DMS114 treated with DMSO at 0.1 percent for 48 hours (cell line): ENCODE data around the gene SLC29A1.
"Not testable (repeated sequence)": the region's sequence is repeated elsewhere in the genome, so short reads cannot be mapped to it uniquely, and the experiment has no call there.

Experiments
- DNase-seq: peaks from one replicate; lab custom pipeline; 2025; ENCODE audit not compliant: unreplicated experiment; lab: John Stamatoyannopoulos, UW

Gene SLC29A1

DNA sequence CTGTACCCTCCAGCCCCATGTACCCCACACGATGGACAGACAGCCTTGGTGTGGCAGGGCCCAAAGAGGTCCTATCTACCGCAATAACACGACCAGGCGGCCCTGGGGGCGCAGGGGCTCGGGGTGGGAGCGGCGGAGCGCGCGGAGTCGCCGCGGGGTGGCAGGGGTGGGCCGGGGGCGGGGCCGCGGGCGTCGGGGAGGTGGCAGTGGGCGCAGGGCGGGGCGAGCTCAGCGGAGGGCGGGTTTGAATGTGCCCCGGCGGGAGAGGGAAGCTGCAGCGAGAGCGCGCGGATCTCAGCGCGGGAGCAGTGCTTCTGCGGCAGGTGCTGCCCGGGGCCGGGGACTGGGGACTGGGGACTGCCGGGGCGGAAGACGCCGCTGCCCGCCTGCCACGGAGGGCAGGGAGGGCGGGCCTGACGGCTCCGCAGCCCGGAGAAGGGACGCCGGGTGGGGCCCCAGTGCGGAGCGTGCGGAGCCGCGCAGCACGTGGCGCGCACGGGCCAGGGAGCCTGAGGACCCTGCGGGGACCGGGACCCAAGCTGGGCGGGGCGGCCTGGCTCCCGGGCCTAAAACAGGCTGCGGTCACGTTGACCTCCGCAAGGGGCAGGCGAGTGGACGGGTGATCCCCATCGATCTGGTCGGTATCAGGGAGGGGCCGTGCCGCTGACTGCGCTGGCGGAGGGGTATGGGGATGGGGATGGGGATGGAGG, at the start of gene SLC29A1:
Gene SLC29A1, plus strand, starts transcription at position 277 of the 710 bp plus-strand sequence. CDS start 3,719 bp downstream, outside the sequence.
- peak; percentile 68 for DNase-seq

DNA sequence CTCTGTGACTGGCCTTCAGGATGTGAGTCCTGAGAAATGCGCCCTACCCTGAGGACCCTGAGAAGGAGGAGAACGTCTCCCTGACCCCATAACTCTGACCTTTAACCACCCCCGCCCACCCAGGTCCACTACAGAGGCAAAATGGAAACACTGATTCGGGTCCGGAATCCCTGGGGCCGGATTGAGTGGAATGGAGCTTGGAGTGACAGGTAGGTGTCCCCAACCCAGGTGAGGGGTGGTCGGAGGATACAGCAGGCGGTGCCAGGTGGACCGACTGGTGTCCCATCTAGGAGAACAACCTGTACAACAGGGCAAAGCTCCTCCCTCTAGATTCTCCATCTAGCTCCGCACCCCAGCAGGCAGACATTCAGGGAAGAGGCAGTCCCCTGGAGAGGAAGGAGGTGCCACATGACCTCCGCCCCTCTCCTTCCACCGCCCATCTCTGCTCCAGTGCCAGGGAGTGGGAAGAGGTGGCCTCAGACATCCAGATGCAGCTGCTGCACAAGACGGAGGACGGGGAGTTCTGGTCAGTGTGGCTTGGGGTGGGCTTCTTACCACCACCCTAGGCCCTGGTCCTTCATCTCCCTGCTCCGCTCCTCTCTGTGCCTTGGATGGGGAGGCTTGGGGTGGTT, 47.1 kb upstream of the SLC29A1 start:
- DNase-seq: no peak

DNA sequence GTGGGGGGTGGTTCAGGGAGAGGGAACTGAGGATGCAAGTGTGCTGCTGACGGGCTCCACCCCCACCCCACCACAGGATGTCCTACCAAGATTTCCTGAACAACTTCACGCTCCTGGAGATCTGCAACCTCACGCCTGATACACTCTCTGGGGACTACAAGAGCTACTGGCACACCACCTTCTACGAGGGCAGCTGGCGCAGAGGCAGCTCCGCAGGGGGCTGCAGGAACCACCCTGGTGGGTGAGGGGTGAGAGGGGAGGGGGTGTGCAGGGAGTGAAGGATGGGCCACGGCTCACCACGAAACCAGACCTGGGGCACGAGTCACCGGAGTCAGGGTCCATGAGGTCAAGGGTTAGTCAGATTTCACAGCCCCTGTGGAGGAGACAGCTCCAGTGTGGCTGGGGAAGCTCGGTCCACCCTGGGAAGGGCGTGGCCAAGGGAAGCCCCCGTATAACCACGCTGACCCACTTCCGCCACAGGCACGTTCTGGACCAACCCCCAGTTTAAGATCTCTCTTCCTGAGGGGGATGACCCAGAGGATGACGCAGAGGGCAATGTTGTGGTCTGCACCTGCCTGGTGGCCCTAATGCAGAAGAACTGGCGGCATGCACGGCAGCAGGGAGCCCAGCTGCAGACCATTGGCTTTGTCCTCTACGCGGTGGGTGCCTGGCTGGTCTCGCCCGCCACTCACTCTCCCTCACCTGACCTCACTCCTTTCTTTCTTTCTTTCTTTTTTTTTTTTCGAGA, 46.5 kb upstream of the SLC29A1 start:
- no peak for DNase-seq

GRCh38 chr6:44177691-44178423, 45.5 kb upstream of the SLC29A1 start:
- DNase-seq: no peak

DNA sequence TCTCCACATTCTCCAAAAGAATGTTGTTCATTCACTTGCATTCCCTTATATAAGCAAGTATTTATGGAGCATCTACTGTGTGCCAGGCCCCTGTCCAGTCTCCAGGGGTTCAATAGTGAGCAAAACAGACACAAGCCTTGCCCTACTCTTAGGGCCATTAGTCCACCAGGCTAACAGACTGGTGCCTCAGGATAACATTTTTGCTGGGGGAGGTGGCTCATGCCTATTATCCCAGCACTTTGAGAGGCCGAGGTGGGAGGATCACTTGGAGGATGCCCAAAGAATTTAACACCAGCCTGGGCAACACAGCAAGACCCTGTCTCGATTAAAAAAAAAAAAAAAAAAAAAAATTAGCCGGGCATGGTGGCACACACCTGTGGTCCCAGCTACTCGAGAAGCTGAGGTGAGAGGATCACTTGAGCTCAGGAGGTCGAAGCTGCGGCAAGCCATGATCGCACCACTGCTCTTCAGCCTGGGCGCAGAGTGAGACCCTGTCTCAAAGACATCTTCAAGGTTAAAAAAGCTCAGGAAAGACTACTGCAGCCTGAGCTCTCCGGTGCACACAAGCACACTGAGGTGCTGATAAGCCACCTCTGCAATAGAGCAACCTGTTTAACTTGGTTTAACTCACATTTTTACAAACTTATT, 44.8 kb upstream of the SLC29A1 start:
- no peak for DNase-seq

DNA sequence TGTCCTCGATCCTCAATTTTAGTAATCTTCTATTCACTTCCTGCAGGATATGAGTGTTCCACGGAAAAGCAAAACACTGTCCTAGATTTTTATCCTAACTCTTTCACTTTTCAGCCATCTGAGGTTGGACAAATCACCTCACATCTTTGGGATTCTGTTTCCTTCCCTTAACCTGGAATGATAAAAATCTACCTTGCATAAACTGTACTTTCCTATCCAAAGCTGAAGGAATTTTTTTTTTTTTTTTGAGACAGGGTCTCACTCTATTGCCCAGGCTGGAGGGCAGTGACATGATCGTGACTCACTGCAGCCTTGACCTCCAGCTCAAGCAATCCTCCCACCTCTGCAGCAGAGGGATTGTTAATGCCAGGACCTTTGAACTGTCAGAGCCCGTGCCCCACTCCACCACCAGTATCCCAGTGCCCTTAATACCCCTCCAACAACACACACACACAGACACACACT, 44.3 kb upstream of the SLC29A1 start:
- no peak for DNase-seq

- no peak for DNase-seq
Measured at GRCh38 chr6:44179648-44180047, 43.7 kb upstream of the SLC29A1 start.

GRCh38 chr6:44180406-44180805, 43.0 kb upstream of the SLC29A1 start:
- no peak for DNase-seq

- no peak for DNase-seq
Measured at GRCh38 chr6:44180886-44181285, 42.5 kb upstream of the SLC29A1 start.

GRCh38 chr6:44181784-44182183, 41.6 kb upstream of the SLC29A1 start:
- not testable (repeated sequence) for DNase-seq

DNA sequence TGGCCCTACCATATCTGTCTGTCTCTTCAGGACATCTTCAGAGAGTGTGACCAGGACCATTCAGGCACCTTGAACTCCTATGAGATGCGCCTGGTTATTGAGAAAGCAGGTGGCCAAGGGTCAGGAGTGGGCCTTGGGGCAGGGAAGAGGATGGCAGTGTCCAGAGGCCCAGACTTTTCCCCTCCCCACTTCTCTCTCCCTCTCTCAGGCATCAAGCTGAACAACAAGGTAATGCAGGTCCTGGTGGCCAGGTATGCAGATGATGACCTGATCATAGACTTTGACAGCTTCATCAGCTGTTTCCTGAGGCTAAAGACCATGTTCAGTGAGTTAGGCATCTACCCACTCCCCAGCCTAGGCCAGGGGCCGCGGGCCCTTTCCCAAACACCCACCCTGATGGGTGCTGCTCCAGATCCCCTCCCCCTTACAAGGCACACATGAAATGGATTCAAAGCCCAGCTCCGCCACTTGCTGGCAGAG, 40.4 kb upstream of the SLC29A1 start:
- DNase-seq: no peak

DNA sequence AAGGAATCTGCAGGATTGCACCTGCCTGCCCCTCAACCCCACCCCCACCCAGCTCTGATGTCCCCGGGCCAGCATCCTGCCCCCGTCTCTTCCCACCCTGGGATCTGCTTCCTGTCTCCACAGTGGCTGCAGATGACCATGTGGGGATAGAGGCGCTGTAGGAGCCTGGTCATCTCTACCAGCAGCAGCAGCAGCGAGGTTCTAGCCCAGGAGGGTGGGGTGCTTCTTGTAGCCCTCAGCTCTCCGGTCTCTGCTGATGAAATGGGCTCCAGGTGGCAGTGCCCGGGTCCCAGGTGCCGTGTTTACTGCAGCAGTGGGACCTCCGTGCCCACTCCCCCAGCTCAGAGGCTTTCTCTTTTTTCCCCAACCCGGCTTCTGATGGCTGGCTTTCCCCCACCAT, 39.6 kb upstream of the SLC29A1 start:
- DNase-seq: no peak

DNA sequence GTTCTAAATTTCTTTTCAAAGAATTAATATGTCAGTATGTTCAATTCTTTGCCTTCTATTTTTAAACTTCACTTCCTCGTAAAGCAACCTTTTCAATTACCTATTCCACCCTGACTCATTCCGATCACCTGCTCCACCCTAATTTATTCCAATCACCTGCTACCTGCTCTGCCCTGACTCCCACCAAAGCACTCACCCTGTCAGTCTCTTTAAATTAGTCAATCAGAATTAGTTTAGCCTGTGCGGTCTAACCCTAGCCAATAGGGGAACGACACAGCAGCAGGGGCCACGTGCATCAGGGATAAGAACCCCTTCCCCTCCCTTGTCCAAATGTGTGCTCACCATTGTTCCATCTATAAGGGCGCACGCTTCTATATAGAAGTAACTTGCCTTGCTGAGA, 38.0 kb upstream of the SLC29A1 start:
- not testable (repeated sequence) for DNase-seq

DNA sequence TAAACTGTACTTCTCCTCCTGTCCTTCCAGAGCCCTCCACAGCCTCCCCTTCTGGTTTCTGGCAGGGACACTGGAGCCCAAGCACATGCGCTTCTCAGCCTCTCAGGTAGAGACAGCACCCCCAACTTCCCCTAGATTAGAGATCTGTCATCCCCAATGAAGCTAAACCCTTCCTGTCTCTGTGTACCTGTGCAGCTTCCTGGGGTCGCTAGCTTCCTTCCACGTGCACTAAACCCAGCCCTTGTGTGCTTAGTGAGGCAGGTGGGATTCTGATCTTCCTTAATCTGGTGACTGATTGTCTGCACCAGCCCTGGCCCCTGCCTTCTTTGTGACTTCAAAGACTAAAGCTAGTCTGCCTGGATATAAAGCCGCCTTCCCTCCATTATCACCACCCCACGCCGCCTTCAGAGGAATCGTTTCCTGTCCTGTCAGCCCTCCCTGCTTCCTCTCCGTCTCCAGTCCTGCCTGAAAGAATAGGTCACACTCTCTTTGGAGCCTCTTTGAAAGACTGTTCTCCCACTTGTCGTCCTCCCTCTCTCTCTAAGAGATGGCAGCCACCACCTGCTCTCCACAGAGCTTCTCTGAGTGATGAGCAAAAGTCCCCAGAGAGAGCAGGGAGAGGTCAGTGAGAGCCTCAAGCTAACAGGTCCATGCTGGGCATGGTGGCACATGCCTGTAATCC, 37.3 kb upstream of the SLC29A1 start:
- DNase-seq: no peak

DNA sequence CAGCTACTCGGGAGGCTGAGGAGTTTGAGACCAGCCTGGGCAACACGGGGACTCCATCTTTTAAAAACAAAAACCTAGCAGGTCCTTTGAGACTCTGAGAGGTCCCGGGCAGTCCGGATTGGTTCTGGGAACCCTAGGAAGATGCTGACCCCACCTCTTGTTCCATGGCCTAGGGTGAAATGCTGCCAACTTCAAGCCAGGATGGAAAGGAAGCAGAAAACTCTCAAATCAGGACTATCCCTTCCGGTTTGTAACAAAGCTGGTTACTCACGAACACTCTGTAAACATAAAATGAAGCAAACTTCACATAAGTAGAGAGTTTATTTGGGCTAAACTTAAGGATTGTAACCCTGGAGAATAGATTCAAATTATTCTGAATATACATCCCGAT, 36.8 kb upstream of the SLC29A1 start:
- DNase-seq: no peak

DNA sequence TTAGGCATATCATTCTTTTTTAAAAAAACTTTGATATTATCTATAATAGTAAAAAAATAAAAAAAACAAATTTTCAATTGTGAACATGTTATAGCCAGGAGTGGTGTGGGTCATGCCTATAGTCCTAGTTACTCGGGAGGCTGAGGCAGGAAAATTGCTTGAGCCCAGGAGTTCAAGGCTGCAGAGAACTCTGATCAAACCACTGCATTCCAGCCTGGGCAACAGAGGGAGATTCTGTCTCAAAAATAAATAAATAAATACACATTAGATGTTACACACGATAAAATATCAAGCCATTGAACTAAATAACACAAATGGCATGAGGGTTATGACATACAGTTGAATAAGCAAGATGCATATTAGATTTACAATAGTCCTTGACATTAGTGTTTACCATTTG, 34.6 kb upstream of the SLC29A1 start:
- no peak for DNase-seq

- no peak for DNase-seq
Measured at GRCh38 chr6:44189257-44189656, 34.1 kb upstream of the SLC29A1 start.

- no peak for DNase-seq
Measured at GRCh38 chr6:44190715-44191114, 32.7 kb upstream of the SLC29A1 start.

DNA sequence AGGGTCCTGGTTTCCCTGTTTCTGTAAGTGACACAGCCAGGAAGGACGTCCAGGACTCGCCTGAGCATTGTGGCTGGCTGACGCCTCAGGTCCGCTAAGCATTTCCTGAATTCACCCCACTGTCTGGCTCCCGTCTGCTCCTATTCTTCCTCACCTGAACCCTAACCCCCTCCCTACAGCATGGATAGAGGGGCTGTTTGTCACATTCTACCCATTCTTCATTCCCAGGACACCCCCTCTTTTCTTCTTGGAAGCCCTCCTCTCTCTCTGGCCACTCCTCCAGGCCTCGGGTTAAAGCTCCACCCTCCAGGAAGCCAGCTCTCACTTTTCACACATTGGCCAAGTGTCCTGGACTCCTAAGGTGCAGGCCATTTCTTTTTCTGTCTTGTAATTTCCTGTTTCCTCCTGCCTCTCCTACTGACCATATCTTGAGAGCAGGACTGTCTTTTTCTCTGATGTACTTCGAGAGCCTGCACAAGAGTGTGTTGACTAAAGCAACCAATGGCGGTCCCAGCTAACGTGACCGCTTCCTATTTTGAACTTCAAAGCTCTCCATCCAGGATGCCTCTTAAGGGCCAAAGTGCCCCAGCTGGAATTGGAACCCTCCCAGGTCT, 30.9 kb upstream of the SLC29A1 start:
- DNase-seq: no peak
